IMR-90 (cell line): ENCODE results near the gene KRTAP3-2. TPM values are rescaled to one million over a fixed set of nuclear protein-coding genes. Genes with fewer than 3 reads are reported as not detected.

Experiments used
- ATAC-seq: fragments of 200-7000 bp; cut with Tn5 transposase; 2 replicates; pipeline ENCODE4 v1.9.1; 2020; ENCODE audit warnings: low read depth, mild to moderate bottlenecking, moderate library complexity
- BruUV-seq: library from RNA; stranded (reverse); fragments of 400-500 nt; replicated peaks from 2 replicates; lab custom pipeline; 2021; lab: Mats Ljungman, UMichigan
- CTCF ChIA-PET: fragments of 300-600 bp; formaldehyde crosslinking; extraction: SDS; loops from one replicate; lab custom pipeline; 2021; ENCODE audit warnings: antibody characterized with exemption; lab: Yijun Ruan, JAX
- POLR2A ChIA-PET: fragments of 300-600 bp; sonication (Branson Sonifier 250); formaldehyde crosslinking; loops from one replicate; lab custom pipeline; 2022; ENCODE audit warnings: antibody characterized with exemption; ENCODE audit not compliant: unreplicated experiment; lab: Charles Lee
- DNase-seq: peaks from one replicate; pipeline ENCODE4 v3.0.0; 2013
- H2AFZ ChIP-seq: replicated peaks from 2 replicates; pipeline ENCODE3; 2013; ENCODE audit warnings: low read length, mild to moderate bottlenecking; ENCODE audit not compliant: poor library complexity
- H2AK5ac ChIP-seq: 2 replicates; pipeline ENCODE4 v1.6.1; 2013; ENCODE audit warnings: low read depth, low read length, inconsistent platforms
- H2AK9ac ChIP-seq: replicated peaks from 2 replicates; pipeline ENCODE3; 2013; ENCODE audit warnings: mild to moderate bottlenecking, low read depth, low read length, moderate library complexity; ENCODE audit not compliant: poor library complexity
- H2BK120ac ChIP-seq: 2 replicates; pipeline ENCODE4 v1.6.1; 2013; ENCODE audit warnings: low read depth, low read length, inconsistent platforms
- H2BK15ac ChIP-seq: 3 replicates; pipeline ENCODE4 v1.6.1; 2013; ENCODE audit warnings: low read depth, low read length, inconsistent platforms
- H2BK20ac ChIP-seq: 2 replicates; pipeline ENCODE4 v1.6.1; 2013; ENCODE audit warnings: low read depth, mild to moderate bottlenecking, inconsistent platforms, low read length, moderate library complexity
- H2BK5ac ChIP-seq: 2 replicates; pipeline ENCODE4 v1.6.1; 2013; ENCODE audit warnings: mild to moderate bottlenecking, low read depth, low read length, inconsistent platforms; ENCODE audit not compliant: poor library complexity, severe bottlenecking
- H3K14ac ChIP-seq: replicated peaks from 2 replicates; pipeline ENCODE4 v1.6.1; 2013; ENCODE audit warnings: low read depth, low read length, inconsistent platforms
- H3K18ac ChIP-seq: 2 replicates; pipeline ENCODE4 v1.6.1; 2013; ENCODE audit warnings: low read depth, low read length, control low read depth
- H3K23ac ChIP-seq: 2 replicates; pipeline ENCODE4 v1.6.1; 2013; ENCODE audit warnings: low read depth, low read length, inconsistent platforms
- H3K27ac ChIP-seq: 2 replicates; pipeline ENCODE4 v1.5.1; 2013; ENCODE audit warnings: mild to moderate bottlenecking, control low read depth, low read length; ENCODE audit not compliant: insufficient read depth
- H3K27me3 ChIP-seq: 2 replicates; pipeline ENCODE4 v1.6.1; 2013; ENCODE audit warnings: low read length; ENCODE audit not compliant: control insufficient read depth, insufficient read depth
- H3K36me3 ChIP-seq: 2 replicates; pipeline ENCODE4 v1.6.1; 2013; ENCODE audit warnings: low read length, mixed read lengths; ENCODE audit not compliant: control insufficient read depth, insufficient read depth
- H3K4ac ChIP-seq: 2 replicates; pipeline ENCODE4 v1.6.1; 2013; ENCODE audit warnings: low read depth, low read length, inconsistent platforms
- H3K4me1 ChIP-seq: 2 replicates; pipeline ENCODE4 v1.6.1; 2013; ENCODE audit warnings: low read length, mixed read lengths; ENCODE audit not compliant: control insufficient read depth, insufficient read depth
- H3K4me2 ChIP-seq: 2 replicates; pipeline ENCODE4 v1.6.1; 2013; ENCODE audit warnings: low read depth, mild to moderate bottlenecking, control low read depth, low read length, moderate library complexity
- H3K4me3 ChIP-seq: 2 replicates; pipeline ENCODE4 v1.5.1; 2013; ENCODE audit warnings: low read depth, mild to moderate bottlenecking, control low read depth, low read length, moderate library complexity; ENCODE audit not compliant: insufficient read depth
- H3K56ac ChIP-seq: 2 replicates; pipeline ENCODE4 v1.6.1; 2013; ENCODE audit warnings: low read length, inconsistent platforms; ENCODE audit not compliant: insufficient read depth; ENCODE audit errors: extremely low read depth
- H3K79me1 ChIP-seq, 2 experiments: 2 replicates each; pipeline ENCODE4 v1.6.1; 2013; ENCODE audit warnings: low read length in 2 of 2, inconsistent platforms in 1 of 2, low read depth in 1 of 2
- H3K9ac ChIP-seq: 2 replicates; pipeline ENCODE4 v1.6.1; 2013; ENCODE audit warnings: low read depth, low read length, control low read depth
- H3K9me1 ChIP-seq: 2 replicates; pipeline ENCODE4 v1.6.1; 2013; ENCODE audit warnings: low read length, inconsistent platforms; ENCODE audit not compliant: insufficient read depth
- H3K9me3 ChIP-seq: 2 replicates; pipeline ENCODE4 v1.6.1; 2013; ENCODE audit warnings: low read length; ENCODE audit not compliant: control insufficient read depth, insufficient read depth
- H4K20me1 ChIP-seq: 2 replicates; pipeline ENCODE4 v1.6.1; 2013; ENCODE audit warnings: low read length, inconsistent platforms; ENCODE audit not compliant: insufficient read depth
- H4K5ac ChIP-seq: 2 replicates; pipeline ENCODE4 v1.6.1; 2013; ENCODE audit warnings: mild to moderate bottlenecking, low read depth, low read length, control low read depth
- H4K8ac ChIP-seq, 2 experiments: 2 replicates each; pipeline ENCODE4 v1.6.1; 2013; ENCODE audit warnings: low read depth in 2 of 2, low read length in 2 of 2, control low read depth in 1 of 2, inconsistent platforms in 1 of 2
- H4K91ac ChIP-seq: 2 replicates; pipeline ENCODE4 v1.6.1; 2013; ENCODE audit warnings: low read depth, low read length, inconsistent platforms; ENCODE audit not compliant: insufficient read depth
- BHLHE40 ChIP-seq: fragments of 150-350 bp; IDR thresholded peaks from 2 replicates; pipeline ENCODE4 v1.6.1; 2016; ENCODE audit warnings: mild to moderate bottlenecking, low read depth, low read length
- CEBPB ChIP-seq: IDR thresholded peaks from 2 replicates; pipeline ENCODE4 v1.6.1; 2012; ENCODE audit warnings: low read depth, low read length, improper control_type of control experiment
- CHD1 ChIP-seq: IDR thresholded peaks from 2 replicates; pipeline ENCODE4 v1.6.1; 2012; ENCODE audit warnings: low read depth, low read length, improper control_type of control experiment
- FOS ChIP-seq: fragments of 150-350 bp; IDR thresholded peaks from 2 replicates; pipeline ENCODE4 v1.6.1; 2016; ENCODE audit warnings: low read depth, low read length
- MAFK ChIP-seq: IDR thresholded peaks from 2 replicates; pipeline ENCODE4 v1.6.1; 2012; ENCODE audit warnings: low read depth, low read length, improper control_type of control experiment
- MXI1 ChIP-seq: IDR thresholded peaks from 2 replicates; pipeline ENCODE4 v1.6.1; 2012; ENCODE audit warnings: low read depth, mild to moderate bottlenecking, low read length, moderate library complexity, borderline replicate concordance
- NFE2L2 ChIP-seq: fragments of 150-350 bp; IDR thresholded peaks from 2 replicates; pipeline ENCODE4 v1.6.1; 2016; ENCODE audit warnings: low read depth, mild to moderate bottlenecking, low read length
- POLR2A ChIP-seq: IDR thresholded peaks from 2 replicates; pipeline ENCODE4 v1.6.1; 2012; ENCODE audit warnings: mild to moderate bottlenecking, low read depth, low read length
- RCOR1 ChIP-seq: IDR thresholded peaks from 2 replicates; pipeline ENCODE4 v1.6.1; 2012; ENCODE audit warnings: mild to moderate bottlenecking, low read length, improper control_type of control experiment; ENCODE audit not compliant: insufficient replicate concordance
- RFX5 ChIP-seq: IDR thresholded peaks from 2 replicates; pipeline ENCODE4 v1.8.0; 2012; ENCODE audit warnings: low read depth, mild to moderate bottlenecking, low read length, moderate library complexity
- SMC3 ChIP-seq: fragments of 150-350 bp; IDR thresholded peaks from 2 replicates; pipeline ENCODE4 v1.6.1; 2016; ENCODE audit warnings: low read depth, mild to moderate bottlenecking, antibody characterized with exemption, low read length, moderate library complexity
- WGBS, 2 experiments: methylation state at CpG; one replicate each; pipeline versions ENCODE4 v1.1.5 to v1.1.7; 2013; ENCODE audit warnings: missing lambda C conversion rate in 2 of 2; ENCODE audit not compliant: insufficient read length in 1 of 2; ENCODE audit errors: extremely low coverage in 2 of 2; 5-methylcytosine and 5-hydroxymethylcytosine counted together
- dilution Hi-C: fragments of 300-500 bp; cut with HindIII; formaldehyde crosslinking; loops from one replicate; pipeline ENCODE4 v1.14.3; 2018; ENCODE audit warnings: low sequenced_read_pairs; ENCODE audit not compliant: unreplicated experiment
- in situ Hi-C: fragments of 300-500 bp; cut with MboI; formaldehyde crosslinking; loops from 3 replicates; pipeline ENCODE4 v1.14.3; 2019; ENCODE audit warnings: low sequenced_read_pairs, inconsistent platforms, mixed read lengths
- intact Hi-C: fragments of 100-400 bp; cut with micrococcal nuclease; formaldehyde crosslinking; loops from 2 replicates; pipeline ENCODE4 v1.10.0; 2022
- polyA plus RNA-seq, 3 experiments: library from polyadenylated mRNA; depleted of rRNA; stranded (reverse); fragments of >200 nt; gene quantifications; 2 replicates each; pipeline ENCODE4 v1.2.3, GENCODE V29; 2012; ENCODE audit warnings: low replicate concordance in 1 of 3
- total RNA-seq: library from RNA; depleted of rRNA; stranded (reverse); fragments of >200 nt; gene quantifications from 2 replicates; pipeline ENCODE4 v1.2.3, GENCODE V29; 2012
- TF ChIP-seq, protein P1 (sequence below): fragments of 150-350 bp; IDR thresholded peaks from 2 replicates; pipeline ENCODE4 v1.6.1; 2016; ENCODE audit warnings: low read depth, mild to moderate bottlenecking, low read length, moderate library complexity, borderline replicate concordance
- TF ChIP-seq, protein P2 (sequence below): fragments of 150-350 bp; IDR thresholded peaks from 2 replicates; pipeline ENCODE4 v1.6.1; 2017; ENCODE audit warnings: mild to moderate bottlenecking, antibody characterized with exemption, low read length, low read depth

KRTAP3-2 gene
- total and polyA plus RNA-seq, 2 of the 4 experiments (the other 2 are of a cell fraction): not detected

DNA sequence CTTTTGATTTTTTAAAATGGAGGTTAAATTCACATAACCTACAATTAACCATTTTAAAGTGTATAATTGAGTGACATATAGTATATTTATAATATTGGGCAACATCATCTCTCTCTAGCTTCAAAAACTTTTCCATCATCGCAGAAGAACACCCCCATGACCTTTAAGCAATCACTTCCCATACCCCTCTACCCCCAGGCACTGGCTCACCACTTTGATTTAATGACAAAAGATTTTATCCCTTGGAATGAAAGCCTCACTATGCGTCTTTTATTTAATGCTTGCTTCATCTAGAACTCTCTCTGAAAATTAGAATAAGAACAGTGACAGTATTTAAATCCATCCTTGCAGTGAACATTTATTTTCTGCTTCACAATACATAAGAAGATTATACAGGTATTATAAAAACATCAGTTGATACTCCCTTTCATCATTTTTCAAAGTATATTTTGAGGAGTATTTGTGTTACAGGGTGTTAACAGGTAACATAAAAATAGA, 38.2 kb upstream of the KRTAP3-2 start:
- no peaks in the 10 kb centered on the region for H3K27me3 ChIP-seq
- H4K20me1 ChIP-seq: no peaks in the 10 kb centered on the region
- in situ Hi-C loops: no loop called here
- H3K9ac ChIP-seq: no peak overlapping the region
- no peak overlapping the region for H2BK15ac ChIP-seq
- DNase-seq: no peak
- no peak overlapping the region for H3K56ac ChIP-seq
- H3K14ac ChIP-seq: no peak overlapping the region
- ATAC-seq: no peak
- no peak overlapping the region for H2AFZ ChIP-seq
- H4K8ac ChIP-seq: no peak overlapping the region
- no TSS peak for BruUV-seq
- H3K4me2 ChIP-seq: no peak overlapping the region
- H4K5ac ChIP-seq: no peak overlapping the region
- no peak overlapping the region for H3K4ac ChIP-seq
- ChIA-PET POLR2A (no interaction called here), CTCF (no interaction called here)
- no peak overlapping the region for H3K23ac ChIP-seq
- no peak overlapping the region for H4K91ac ChIP-seq
- no peaks in the 10 kb centered on the region for H3K36me3 ChIP-seq
- no peak overlapping the region for H2BK120ac ChIP-seq
- H3K79me1 ChIP-seq: no peaks in the 10 kb centered on the region
- H2BK20ac ChIP-seq: no peak overlapping the region
- H3K4me1 ChIP-seq: peaks cover 2% of the 10 kb centered on the region; the same call in 1 of the 2 replicates
- H3K18ac ChIP-seq: no peak overlapping the region
- 0 out of 2 replicates have a peak, but pooled peaks cover 2% of the 10 kb centered on the region for H3K9me1 ChIP-seq
- TF ChIP-seq CEBPB (no peak), BHLHE40 (no peak), SMC3 (no peak), RFX5 (no peak), CHD1 (no peak), MAFK (no peak), POLR2A (no peak), MXI1 (no peak), NFE2L2 (no peak), RCOR1 (no peak), FOS (no peak)
- TF ChIP-seq, protein P1, sequence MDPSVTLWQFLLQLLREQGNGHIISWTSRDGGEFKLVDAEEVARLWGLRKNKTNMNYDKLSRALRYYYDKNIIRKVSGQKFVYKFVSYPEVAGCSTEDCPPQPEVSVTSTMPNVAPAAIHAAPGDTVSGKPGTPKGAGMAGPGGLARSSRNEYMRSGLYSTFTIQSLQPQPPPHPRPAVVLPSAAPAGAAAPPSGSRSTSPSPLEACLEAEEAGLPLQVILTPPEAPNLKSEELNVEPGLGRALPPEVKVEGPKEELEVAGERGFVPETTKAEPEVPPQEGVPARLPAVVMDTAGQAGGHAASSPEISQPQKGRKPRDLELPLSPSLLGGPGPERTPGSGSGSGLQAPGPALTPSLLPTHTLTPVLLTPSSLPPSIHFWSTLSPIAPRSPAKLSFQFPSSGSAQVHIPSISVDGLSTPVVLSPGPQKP: no peak
- TF ChIP-seq, protein P2, sequence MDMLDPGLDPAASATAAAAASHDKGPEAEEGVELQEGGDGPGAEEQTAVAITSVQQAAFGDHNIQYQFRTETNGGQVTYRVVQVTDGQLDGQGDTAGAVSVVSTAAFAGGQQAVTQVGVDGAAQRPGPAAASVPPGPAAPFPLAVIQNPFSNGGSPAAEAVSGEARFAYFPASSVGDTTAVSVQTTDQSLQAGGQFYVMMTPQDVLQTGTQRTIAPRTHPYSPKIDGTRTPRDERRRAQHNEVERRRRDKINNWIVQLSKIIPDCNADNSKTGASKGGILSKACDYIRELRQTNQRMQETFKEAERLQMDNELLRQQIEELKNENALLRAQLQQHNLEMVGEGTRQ: no peak
- no peaks in the 10 kb centered on the region for H3K9me3 ChIP-seq
- dilution Hi-C loops: no loop called here
- H2AK5ac ChIP-seq: no peak overlapping the region
- H3K4me3 ChIP-seq: no peak overlapping the region
- no peak overlapping the region for H2BK5ac ChIP-seq
- no CpG with 5 or more reads among the region's 2 CpGs for WGBS, 2 experiments
- H3K27ac ChIP-seq: no peak overlapping the region
- no peak overlapping the region for H2AK9ac ChIP-seq
- intact Hi-C loops: no loop called here
